A549 (cell line): ENCODE results near the gene MADD.

Source experiments
- CHD2 ChIP-seq: fragments of 150-350 bp; IDR thresholded peaks from 2 replicates; pipeline ENCODE4 v1.6.1; 2014; ENCODE audit warnings: low read length; ENCODE audit not compliant: partially characterized antibody
- CTCF ChIP-seq: fragments of >200 bp; sonication (Bioruptor Twin); formaldehyde crosslinking; IDR thresholded peaks from 3 replicates; pipeline ENCODE4 v1.5.1; 2016
- NR3C1 ChIP-seq: fragments of >200 bp; sonication (Bioruptor Twin); formaldehyde crosslinking; IDR thresholded peaks from 3 replicates; pipeline ENCODE4 v1.6.1; 2017
- POLR2A ChIP-seq: IDR thresholded peaks from 2 replicates; pipeline ENCODE4 v1.6.1; 2012; ENCODE audit warnings: mild to moderate bottlenecking, low read length
- RFX5 ChIP-seq: fragments of 450-650 bp; IDR thresholded peaks from 2 replicates; pipeline ENCODE4 v1.7.1; 2014; ENCODE audit warnings: antibody characterized with exemption, mild to moderate bottlenecking, moderate library complexity
- ZC3H11A ChIP-seq: fragments of 450-650 bp; IDR thresholded peaks from 2 replicates; pipeline ENCODE4 v1.6.1; 2014; ENCODE audit warnings: antibody characterized with exemption, mild to moderate bottlenecking

- no peak for TF ChIP-seq CTCF
- TF ChIP-seq NR3C1 = no peak
- no peak for TF ChIP-seq RFX5
- no peak for TF ChIP-seq POLR2A
- no peak for TF ChIP-seq ZC3H11A
- TF ChIP-seq CHD2 = no peak
Measured at GRCh38 chr11:47264119-47264518, 5.8 kb upstream of the MADD start.
